NB4 (cell line): Measurements from ENCODE around the gene PRR36.

ENCODE experiments used
- DNase-seq: peaks from one replicate; pipeline ENCODE4 v3.0.0; 2010; ENCODE audit warnings: low read depth
- H3K4me3 ChIP-seq: one replicate; pipeline ENCODE4 v1.5.1; 2011; ENCODE audit warnings: mild to moderate bottlenecking, low read depth, low read length, moderate library complexity
- CTCF ChIP-seq: IDR thresholded peaks from one replicate; pipeline ENCODE4 v1.5.1; 2012; ENCODE audit warnings: low read depth, low read length
- MAX ChIP-seq: IDR thresholded peaks from 2 replicates; pipeline ENCODE4 v1.6.1; 2011; ENCODE audit warnings: low read depth, low read length
- MYC ChIP-seq: IDR thresholded peaks from 2 replicates; pipeline ENCODE4 v1.6.1; 2011; ENCODE audit warnings: low read depth, low read length
- POLR2A ChIP-seq: IDR thresholded peaks from 2 replicates; pipeline ENCODE4 v1.6.1; 2011; ENCODE audit warnings: mild to moderate bottlenecking; ENCODE audit not compliant: insufficient read length; ENCODE audit errors: extremely low read depth

Gene PRR36

GRCh38 chr19:7904074-7905020 is 30.2 kb upstream of the PRR36 start:
- DNase-seq = no peak
- peak overlapping the region; percentile 79 for H3K4me3 ChIP-seq
- no peak for TF ChIP-seq CTCF
- 0 out of 2 replicates have a peak, but pooled peaks have one; percentile 21 for TF ChIP-seq MAX
- no peak for TF ChIP-seq POLR2A
- no peak for TF ChIP-seq MYC

- H3K4me3 ChIP-seq = peak within 1 kb of the TSS; percentile 89
- DNase-seq = peak; percentile 99
- peak; percentile 69 for TF ChIP-seq CTCF
- peak; percentile 98 for TF ChIP-seq POLR2A
- TF ChIP-seq MYC = peak; percentile 98
- peak; percentile 99 for TF ChIP-seq MAX
These were observed 29.3 kb upstream of the PRR36 start, which contains the start of gene MAP2K7 for GRCh38 chr19:7903244-7904073. MAP2K7 (plus strand) TSS chr19:7903877; CDS start chr19:7903945, 68 bp downstream.

- DNase-seq = no peak
- peak overlapping the region; percentile 89 for H3K4me3 ChIP-seq
- TF ChIP-seq CTCF (no peak), MAX (no peak), POLR2A (no peak)
These were observed 28.6 kb upstream of the PRR36 start for GRCh38 chr19:7902796-7903243.

GRCh38 chr19:7901337-7901736 is 27.1 kb upstream of the PRR36 start:
- no peak for DNase-seq
- no peak for TF ChIP-seq CTCF
- TF ChIP-seq POLR2A = no peak
- TF ChIP-seq MYC = no peak
- no peak for TF ChIP-seq MAX
- no peak overlapping the region for H3K4me3 ChIP-seq

GRCh38 chr19:7900931-7901330 is 26.7 kb upstream of the PRR36 start:
- TF ChIP-seq POLR2A (no peak), MYC (no peak), MAX (no peak), CTCF (no peak)
- no peak overlapping the region for H3K4me3 ChIP-seq
- no peak for DNase-seq
